GM21390 (cell line): ENCODE results near the gene PTPRD.
"Not testable (repeated sequence)": the region's sequence is repeated elsewhere in the genome, so short reads cannot be mapped to it uniquely, and the experiment has no call there.

Experiments used
- ATAC-seq: cut with Tn5 transposase; IDR thresholded peaks from one replicate; pipeline ENCODE4 v1.9.1; 2021; ENCODE audit not compliant: unreplicated experiment

The PTPRD gene

DNA sequence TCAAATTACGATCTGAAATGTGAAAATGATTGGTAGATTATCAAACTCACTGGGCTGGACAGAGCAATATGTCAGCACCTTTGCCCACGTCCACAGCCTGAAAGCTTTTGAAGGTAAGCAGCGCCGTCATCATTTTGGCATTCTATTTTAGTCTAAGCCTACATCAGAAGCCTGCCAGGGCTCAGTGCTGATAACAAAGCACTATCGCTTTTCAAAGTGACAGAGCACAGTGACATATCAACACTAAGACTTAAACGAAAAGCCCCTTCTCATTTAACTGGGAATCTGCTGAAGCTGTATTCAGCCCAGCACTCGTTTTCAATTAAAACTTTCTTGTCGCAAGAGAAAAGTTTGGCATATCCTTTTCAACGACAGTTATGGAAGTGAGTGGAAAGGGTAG, 1076.3 kb downstream of the PTPRD start:
- ATAC-seq = no peak

DNA sequence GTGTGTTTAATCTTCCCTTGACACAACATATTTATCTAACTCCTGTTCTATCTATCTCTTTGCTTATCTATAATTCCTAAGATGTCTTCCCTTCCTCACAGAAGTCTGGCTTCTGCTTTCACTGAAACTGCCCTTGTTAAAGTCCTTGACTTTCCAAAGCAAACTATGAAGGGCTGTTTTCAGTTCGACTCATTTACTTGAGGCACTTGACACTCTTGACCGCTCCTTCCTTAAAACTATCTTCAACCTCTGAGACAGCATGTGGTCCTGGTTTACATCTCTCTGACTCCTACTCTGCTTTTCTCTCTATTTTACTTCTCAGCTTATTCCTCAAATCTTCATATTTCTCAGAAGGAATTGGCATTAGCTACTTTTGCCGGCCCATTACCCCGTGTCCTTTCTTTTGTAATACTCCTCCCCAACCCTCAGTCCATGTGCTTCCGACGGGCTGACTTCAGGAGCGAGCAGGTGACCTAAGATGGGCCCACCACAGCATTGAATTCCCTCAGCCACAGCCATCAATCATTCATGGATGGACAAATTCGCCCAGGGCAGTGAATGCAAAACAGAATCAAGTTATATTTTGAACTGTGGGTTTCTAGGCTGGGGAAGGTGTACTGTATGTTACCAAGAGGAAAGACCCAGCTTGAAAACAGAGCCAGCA, 1089.2 kb downstream of the PTPRD start:
- ATAC-seq = no peak

DNA sequence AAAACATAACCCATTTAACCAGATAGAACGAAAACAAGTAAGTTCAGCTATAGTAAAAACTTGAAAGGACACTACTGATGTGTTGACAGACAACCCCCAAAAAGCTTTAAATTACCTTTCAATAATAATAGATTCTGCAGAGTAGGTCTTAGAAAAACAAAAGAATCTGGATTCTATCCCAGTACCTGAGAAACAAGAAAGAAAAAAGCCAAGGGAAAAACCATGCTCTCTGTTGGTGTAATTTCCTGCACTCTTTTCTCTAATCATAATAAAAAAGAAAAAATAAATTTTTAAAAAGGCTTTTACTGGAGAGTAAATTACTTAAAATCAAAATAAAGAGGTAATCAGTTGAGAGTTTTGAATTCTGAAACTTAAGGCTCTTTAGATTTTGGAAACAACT, 1090.4 kb downstream of the PTPRD start:
- ATAC-seq = no peak

DNA sequence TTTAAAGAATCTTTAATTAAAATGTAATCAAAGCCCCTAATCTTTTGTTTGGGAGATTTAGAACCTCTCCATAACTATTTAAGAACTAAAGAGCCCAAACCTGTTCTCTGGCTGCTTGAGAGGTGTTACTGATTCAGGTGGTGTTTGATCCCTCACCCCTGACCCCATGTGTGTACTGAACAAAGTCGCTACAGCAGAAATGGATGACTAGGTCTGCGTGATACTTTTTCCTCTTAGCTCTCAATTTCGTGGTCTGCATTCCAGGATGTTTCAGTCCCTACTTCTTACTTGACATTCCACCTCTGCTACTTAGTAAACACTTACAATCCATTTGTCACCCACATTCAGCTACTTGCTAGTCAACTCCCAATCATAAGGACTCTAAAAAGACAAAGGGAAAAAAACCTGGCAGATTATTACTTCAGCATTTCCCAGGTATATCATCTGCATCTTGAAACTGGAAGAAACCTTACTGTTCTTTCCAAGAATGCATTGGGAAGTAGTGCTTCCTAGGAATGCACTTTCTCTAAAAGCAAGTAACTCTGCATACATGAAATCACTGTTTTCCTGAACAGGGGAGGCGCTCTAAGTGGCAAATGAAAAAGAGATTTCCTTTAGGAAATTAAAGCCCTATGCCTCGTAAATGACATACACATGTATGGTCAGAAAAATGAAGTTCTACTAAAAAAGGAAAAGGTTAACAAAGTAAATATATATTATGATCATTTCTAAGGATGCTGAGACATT, 1091.6 kb downstream of the PTPRD start:
- ATAC-seq = no peak

DNA sequence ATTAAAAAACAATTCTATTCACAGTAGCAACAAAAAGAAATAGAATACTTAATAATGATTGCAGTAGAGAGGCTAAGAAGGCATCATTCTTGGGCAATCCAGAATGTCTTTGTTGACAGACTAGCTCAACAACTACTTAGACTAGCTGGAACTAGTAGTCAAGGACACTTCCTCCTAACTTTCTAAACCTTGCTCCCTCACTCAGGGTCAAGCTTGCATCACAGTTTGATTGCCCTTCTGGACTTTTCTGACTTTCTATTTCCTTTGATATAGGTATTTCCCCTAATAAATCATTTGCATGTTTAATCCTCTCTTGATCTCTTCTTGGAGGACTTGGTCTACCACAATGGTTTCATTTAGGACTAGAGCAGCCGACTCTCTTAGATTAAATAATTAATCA, 1107.9 kb downstream of the PTPRD start:
- ATAC-seq = no peak

DNA sequence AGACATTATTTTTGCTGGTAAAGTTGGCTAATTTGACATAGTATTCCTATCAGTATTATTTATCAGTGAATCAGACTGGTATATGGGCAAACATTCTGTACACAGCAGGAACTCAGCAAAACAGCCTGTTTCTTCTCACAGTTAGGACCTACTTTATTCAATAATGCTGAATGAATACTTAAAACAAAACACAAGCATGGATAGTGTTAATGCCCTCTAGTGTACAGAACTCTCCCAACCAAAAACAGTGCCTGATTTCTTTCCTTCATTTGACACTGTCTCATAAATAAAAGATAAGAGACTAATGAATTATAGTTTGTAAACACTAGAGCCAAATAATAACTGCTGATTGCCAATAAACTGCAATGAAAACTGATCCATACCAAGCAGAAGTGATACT, 1113.3 kb downstream of the PTPRD start:
- ATAC-seq = no peak

DNA sequence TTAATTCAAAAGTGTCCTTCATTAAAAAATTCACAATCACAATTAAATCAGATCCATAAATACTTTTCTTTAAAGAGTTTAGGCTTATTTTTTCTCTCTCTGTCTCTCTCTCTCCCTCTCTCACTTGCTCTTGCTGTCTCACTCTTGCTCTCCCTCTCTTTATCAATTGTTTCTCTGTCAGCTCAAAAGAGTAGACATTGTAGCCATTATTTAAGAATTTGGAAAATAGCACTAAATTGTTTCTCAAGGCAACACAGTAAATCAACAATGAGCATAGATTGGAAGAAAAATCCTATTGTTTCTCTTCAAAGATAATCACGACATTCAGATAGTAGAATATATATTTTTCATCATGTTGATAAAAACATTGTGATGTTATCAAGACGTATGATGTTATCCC, 1114.0 kb downstream of the PTPRD start:
- no peak for ATAC-seq

DNA sequence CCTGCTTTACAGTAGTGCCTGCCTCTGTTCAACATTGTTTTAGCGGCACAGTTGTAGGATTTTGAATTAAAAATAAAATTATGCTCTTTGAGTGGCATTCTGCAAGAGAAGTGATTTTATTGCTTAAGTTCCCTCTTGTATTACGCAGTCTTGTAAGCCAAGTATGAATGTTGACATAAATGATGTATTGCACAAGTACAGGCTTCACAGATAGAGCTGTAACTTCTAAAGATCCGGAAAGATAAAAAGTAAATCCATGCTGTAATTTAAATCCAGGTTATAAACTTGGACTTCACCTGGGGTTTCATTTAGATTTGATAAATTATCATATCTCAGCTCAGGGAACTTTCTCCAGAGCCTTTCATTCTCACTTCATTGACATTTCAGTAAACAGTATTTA, 1114.7 kb downstream of the PTPRD start:
- ATAC-seq = no peak

DNA sequence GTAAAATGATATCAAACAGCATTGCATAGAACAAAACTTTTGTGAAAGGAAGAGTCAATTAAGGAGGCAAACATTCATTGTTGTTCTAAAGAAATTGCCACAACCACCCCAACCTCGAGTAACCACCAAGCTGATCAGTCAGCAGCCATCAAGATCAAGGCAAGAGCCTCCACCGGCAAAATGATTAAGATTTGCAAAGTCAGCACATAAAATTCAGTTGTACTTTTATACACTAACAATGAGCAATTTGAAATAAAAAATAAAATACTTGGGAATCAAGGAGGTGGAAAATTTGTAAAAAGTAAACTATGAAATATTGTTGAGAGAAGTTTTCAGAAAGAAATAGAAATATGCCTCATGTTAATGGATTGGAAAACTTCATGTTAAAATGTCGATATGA, 1118.5 kb downstream of the PTPRD start:
- no peak for ATAC-seq

DNA sequence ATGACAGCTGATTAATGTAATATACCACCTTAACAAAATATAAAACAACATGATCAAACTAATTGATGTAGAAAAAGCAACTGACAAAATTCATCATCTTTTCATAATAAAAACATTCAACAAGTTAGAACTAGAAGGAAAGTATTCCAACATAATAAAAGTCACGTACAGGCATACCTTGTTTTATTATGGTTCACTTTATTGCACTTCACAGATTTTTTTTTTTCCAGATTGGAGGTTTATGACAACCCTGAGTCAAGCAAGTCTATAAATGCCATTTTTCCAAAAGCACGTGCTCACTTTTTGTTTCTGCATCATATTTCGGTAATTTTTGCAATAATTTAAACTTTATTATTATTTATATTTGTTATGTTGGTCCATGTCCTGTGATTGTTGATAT, 1120.3 kb downstream of the PTPRD start:
- ATAC-seq = no peak

DNA sequence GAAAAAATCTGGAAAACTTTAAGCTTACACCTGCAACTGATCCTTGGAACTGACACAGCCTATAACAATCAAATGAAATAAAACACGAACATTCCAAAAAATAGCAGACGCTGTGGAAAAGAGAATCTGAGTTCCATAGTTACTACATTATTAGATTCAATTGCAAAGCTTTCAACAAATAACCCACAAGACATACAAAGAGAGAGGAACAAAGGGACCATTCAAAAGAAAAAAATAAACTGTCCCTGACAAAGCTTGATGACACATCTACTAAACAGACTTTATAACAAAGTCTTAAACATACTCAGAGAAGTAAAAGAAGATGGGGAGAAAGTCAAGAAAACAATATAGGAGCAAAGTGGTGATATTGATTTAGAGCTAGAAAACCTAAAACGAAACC, 1123.6 kb downstream of the PTPRD start:
- no peak for ATAC-seq

DNA sequence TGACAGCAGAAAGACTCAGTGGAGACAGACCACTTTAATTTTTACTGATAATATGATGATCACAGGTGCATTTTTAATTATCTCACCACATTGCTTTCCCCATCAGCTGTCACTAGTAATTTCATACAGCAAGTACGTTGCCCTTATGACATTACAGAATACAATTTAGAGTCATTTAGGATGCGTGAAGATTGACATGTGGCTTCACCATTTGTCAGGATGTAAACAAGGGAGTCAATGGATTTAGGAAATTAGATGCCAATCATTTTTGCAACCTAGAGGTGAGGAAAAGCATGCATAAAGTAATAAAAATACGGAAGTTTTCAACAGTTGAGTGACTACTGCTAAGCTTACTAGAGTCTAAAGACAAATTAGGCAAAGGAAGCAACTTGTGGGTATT, 1129.6 kb downstream of the PTPRD start:
- no peak for ATAC-seq

DNA sequence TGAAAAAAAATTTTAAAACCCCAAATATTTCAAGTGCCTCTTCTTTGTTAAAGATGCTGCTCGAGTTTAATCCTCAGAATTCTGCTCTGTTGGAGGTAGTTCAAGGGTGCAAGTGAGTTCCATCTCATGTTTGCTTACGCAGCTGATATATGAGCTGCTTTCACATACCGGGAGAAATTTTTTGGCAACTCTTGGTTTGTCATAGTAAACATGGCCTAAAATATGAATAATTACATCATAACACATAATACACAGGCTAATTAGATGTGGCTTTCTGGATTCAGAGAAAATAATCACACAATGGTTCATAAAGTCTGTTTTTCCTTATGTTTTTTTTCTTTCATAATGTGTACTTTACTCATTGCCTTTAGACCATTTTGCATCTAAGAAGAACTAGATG, 1134.1 kb downstream of the PTPRD start:
- ATAC-seq = no peak

DNA sequence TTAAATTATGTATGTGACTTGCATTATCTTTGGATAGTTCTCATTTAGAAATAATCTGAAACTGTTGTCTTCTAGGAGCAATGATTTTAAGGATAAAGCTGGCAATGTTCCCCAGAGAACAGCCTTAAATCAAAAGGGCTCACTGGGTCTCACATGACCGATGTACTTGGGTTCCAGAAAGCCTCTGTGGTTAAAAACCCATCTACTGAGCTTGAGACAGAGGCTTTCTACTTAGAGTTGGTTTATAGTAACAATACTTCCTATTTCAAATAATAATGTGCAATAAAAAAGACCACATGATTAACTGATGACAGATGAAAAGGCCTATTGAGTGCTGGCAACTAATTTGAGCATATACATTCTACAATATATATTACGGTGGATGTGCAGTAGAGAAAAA, 1143.5 kb downstream of the PTPRD start:
- no peak for ATAC-seq

DNA sequence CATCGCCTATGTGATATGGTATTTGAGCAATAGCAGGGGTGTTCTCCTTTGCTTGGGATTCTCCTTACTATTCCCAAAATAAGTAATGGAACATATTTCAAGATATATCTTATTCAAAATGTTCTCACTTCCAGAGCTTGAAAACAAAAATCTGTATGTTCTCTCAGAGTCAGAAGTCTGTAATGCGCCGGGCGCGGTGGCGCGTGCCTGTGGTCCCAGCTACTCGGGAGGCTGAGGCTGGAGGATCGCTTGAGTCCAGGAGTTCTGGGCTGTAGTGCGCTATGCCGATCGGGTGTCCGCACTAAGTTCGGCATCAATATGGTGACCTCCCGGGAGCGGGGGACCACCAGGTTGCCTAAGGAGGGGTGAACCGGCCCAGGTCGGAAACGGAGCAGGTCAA, 1170.9 kb downstream of the PTPRD start:
- not testable (repeated sequence) for ATAC-seq

DNA sequence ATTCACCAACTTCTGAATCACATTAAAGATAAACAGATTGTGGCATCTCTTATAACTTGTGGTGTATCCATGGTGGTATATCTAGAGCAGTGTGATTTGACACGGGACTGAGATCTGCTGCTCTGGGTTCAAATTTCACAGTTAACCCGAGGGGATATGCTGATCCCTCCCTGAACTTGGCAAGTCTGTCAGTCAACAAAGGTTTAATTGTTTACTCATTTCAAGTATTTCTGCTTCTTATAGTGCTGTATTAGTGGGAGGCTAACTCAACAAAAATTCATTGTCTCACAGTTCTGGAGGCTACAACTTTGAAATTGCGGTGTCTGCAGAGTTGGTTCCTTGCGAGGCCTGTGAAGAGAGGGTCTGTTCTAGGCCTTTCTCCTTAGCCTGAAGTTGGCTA, 1175.2 kb downstream of the PTPRD start:
- ATAC-seq = no peak

DNA sequence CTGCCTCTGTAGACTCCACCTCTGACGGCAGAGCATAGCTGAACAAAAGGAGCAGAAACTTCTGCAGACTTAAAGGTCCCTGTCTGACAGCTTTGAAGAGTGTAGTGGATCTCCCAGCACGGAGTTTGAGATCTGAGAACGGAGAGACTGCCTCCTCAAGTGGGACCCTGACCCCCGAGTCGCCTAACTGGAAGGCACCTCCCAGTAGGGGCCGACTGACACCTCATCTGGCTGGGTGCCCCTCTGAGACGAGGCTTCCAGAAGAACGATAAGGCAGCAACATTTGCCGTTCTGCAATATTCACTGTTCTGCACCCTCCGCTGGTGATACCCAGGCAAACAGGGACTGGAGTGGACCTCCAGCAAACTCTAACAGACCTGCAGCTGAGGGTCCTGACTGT, 1186.3 kb downstream of the PTPRD start:
- not testable (repeated sequence) for ATAC-seq

DNA sequence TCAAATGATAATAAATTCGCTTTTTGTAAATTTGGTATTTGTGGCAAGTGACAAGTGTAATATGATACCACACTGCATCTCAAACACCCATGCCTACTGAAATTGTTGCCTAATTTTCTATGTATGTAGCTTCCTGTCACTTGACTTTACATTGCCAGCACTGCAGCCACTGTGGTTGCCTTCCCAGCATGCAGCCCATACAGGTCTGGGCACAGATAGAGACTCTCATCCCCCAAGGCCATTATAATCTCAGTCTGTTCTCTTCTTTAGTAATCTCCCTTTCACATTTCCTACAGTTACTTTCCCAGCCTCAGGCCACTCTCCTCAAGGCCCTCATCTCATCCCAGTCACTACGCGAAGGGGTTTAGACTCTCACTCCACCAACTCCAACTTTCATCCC, 1200.6 kb downstream of the PTPRD start:
- ATAC-seq = no peak

DNA sequence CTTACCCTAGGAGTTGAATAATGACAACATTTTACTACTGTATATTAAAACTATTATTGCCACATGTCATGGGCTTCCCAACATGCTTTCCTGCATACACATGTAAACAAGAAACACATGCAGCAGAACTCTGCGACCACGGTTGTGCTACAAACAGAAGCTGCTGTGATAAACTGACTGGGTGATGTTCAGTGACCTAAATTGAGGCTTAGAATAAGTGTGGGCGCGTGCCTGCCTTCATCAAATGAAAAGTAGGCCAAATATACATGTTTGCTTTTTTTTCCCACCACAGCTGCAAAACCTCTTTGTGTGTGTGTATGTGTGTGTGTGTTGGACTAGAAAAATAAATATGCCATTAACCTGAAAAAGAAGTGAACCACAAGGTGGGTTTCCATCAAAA, 1202.1 kb downstream of the PTPRD start:
- no peak for ATAC-seq

DNA sequence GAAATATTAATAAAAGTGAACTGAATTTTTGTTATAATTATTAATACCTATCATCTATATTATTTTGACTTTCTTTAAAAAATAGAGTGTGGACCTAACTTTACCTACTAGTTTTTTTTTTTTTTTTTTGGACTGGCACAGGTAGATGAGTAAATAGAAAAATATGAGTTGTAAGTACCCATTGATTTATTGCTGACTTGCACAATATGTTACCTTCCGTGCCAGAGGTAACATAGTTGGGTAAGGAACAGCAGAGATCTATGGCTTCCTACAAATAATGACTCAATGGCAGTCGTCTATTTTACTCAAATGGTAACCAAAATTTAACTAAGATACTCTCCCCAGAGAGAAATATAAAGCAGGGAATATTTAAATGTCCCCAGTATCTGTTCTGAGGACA, 1212.8 kb downstream of the PTPRD start:
- ATAC-seq = no peak

DNA sequence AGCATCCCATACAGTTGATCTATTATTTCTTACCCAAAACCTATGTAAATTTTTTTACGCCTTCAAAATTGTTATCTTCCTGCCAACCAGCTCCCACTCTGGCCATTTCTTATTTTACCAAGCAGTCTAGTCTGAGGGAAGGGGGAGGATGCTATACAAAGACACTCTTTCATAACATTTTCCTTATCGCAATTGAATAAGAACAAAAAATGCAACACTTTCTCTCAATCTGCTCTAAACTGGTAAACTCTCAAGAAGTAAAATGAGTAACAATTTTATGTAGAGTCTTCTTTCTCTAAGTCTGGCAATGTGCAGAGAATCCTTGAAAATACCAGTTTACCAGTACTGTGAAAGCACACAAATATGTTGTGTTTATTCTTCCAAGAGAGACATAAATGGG, 1216.3 kb downstream of the PTPRD start:
- ATAC-seq = no peak

DNA sequence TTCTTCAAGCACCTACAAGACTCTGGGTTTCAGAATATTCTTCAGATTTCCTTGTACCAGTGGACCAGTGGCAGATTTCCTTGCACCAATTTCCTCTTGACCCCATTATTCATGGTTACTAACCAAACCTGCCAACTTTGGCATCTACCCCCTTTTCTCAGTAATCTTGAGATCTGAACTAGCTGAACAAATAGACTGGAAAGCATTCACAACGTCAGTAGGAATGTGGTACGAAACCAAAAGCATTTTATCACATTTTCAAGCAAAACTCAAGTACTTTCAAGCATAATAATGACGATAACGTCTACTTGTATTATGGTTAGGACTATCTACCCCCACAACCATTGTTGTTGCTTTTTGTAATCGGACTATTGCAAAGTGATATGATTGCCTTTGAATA, 1217.3 kb downstream of the PTPRD start:
- ATAC-seq = no peak

DNA sequence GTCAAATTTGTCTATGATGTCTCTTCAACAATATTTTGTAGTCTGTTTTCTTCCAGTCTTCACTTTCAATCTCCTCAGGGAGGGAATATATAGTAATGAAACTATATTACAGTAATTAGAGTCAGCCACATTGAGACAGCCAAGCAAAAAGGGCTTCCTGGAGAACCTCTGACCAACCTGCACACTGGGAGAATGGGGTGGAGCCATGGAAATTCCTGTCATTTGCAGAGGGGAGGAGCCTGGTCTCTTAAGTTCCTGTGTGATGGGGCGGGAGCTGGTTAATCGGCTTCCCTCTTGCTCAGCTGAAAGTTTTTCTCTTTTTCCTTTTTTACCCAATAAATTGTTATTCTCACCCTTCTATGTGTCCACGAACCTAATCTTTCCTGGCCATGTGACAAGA, 1220.0 kb downstream of the PTPRD start:
- ATAC-seq = no peak
